HEK293 (cell line): Measurements from ENCODE around the gene ZNF577.

Experiments used
- ATF2 ChIP-seq: fragments of 450-650 bp; formaldehyde crosslinking; IDR thresholded peaks from 2 replicates; pipeline ENCODE4 v1.5.1; 2016; ENCODE audit warnings: missing biosample characterization, missing genetic modification characterization, low read depth
- CTCF ChIP-seq: fragments of 450-650 bp; formaldehyde crosslinking; IDR thresholded peaks from 2 replicates; pipeline ENCODE4 v1.5.1; 2016; ENCODE audit warnings: missing biosample characterization, missing genetic modification characterization
- MZF1 ChIP-seq: fragments of 450-650 bp; formaldehyde crosslinking; IDR thresholded peaks from 2 replicates; pipeline ENCODE4 v1.5.1; 2017; ENCODE audit warnings: missing biosample characterization, missing genetic modification characterization, borderline replicate concordance
- REST ChIP-seq: fragments of 450-650 bp; formaldehyde crosslinking; IDR thresholded peaks from 2 replicates; pipeline ENCODE4 v1.5.1; 2016; ENCODE audit warnings: missing biosample characterization, missing genetic modification characterization
- TCF7L2 ChIP-seq: IDR thresholded peaks from 2 replicates; pipeline ENCODE4 v1.6.1; 2011; ENCODE audit warnings: low read depth, mild to moderate bottlenecking, inconsistent platforms, low read length, moderate library complexity, borderline replicate concordance
- TRIM28 ChIP-seq: IDR thresholded peaks from 2 replicates; pipeline ENCODE4 v1.6.1; 2011; ENCODE audit warnings: low read length, control low read depth, borderline replicate concordance
- ZBTB44 ChIP-seq: fragments of 450-650 bp; IDR thresholded peaks from 2 replicates; pipeline ENCODE4 v1.5.1; 2018; ENCODE audit warnings: missing biosample characterization, mild to moderate bottlenecking, missing genetic modification characterization
- ZNF112 ChIP-seq: fragments of 450-650 bp; formaldehyde crosslinking; IDR thresholded peaks from 2 replicates; pipeline ENCODE4 v1.5.0; 2017; ENCODE audit warnings: missing biosample characterization, missing genetic modification characterization
- ZNF138 ChIP-seq: fragments of 450-650 bp; formaldehyde crosslinking; IDR thresholded peaks from 2 replicates; pipeline ENCODE4 v1.5.1; 2016; ENCODE audit warnings: missing biosample characterization, missing genetic modification characterization, borderline replicate concordance
- ZNF501 ChIP-seq: fragments of 450-650 bp; formaldehyde crosslinking; IDR thresholded peaks from 2 replicates; pipeline ENCODE4 v1.5.1; 2016; ENCODE audit warnings: missing biosample characterization, missing genetic modification characterization
- ZNF521 ChIP-seq: fragments of 450-650 bp; formaldehyde crosslinking; IDR thresholded peaks from 2 replicates; pipeline ENCODE4 v1.5.1; 2017; ENCODE audit warnings: missing biosample characterization, mild to moderate bottlenecking, missing genetic modification characterization
- ZNF571 ChIP-seq: fragments of 450-650 bp; formaldehyde crosslinking; IDR thresholded peaks from 2 replicates; pipeline ENCODE4 v1.5.0; 2017; ENCODE audit warnings: missing biosample characterization, missing genetic modification characterization
- ZNF776 ChIP-seq: fragments of 450-650 bp; formaldehyde crosslinking; IDR thresholded peaks from 2 replicates; pipeline ENCODE4 v1.5.0; 2017; ENCODE audit warnings: missing biosample characterization, missing genetic modification characterization, borderline replicate concordance
- ZNF791 ChIP-seq: fragments of 450-650 bp; formaldehyde crosslinking; IDR thresholded peaks from 2 replicates; pipeline ENCODE4 v1.5.1; 2016; ENCODE audit warnings: missing biosample characterization, missing genetic modification characterization

- TF ChIP-seq ATF2 (tag by site-specific recombination): no peak
- no peak for TF ChIP-seq ZNF791 (tag by site-specific recombination)
- no peak for TF ChIP-seq ZBTB44 (tag by site-specific recombination)
- TF ChIP-seq ZNF776 (tag by site-specific recombination): no peak
- no peak for TF ChIP-seq ZNF571 (tag by site-specific recombination)
- TF ChIP-seq ZNF138 (tag by site-specific recombination): no peak
- no peak for TF ChIP-seq ZNF521 (tag by site-specific recombination)
- no peak for TF ChIP-seq TRIM28
- TF ChIP-seq CTCF: no peak
- TF ChIP-seq REST (tag by site-specific recombination): no peak
- no peak for TF ChIP-seq ZNF112
- TF ChIP-seq ZNF501 (tag by site-specific recombination): no peak
- TF ChIP-seq MZF1 (tag by site-specific recombination): no peak
- TF ChIP-seq TCF7L2: no peak
Observed at GRCh38 chr19:51903192-51903591, 15.4 kb upstream of the ZNF577 start.
